Measurements from ENCODE around the gene KICS2. TPM values are rescaled to one million over a fixed set of nuclear protein-coding genes. Genes with fewer than 3 reads are reported as not detected.
"Not testable (repeated sequence)": the region's sequence is repeated elsewhere in the genome, so short reads cannot be mapped to it uniquely, and the experiment has no call there.

KICS2 gene
- polyA plus RNA-seq, 2 donors, result 3.5 to 4.1 TPM

DNA sequence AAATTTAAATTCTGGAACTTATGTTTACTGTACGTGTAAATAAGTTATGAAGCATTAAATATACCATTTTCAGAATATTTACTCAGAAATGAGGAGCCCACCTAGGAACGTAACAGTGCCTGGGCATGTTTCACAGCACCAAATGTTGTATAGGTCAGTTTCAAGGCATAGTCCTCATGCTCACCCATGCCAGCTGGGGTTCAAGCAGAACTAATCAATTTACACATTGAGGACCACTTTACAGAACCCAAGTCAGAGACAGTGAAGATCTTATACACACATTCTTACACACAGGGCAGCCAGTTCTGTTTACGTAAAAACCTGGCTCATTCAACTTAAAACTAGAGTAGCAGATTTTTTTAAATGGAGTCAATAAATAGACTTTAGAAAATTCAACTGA is 2.0 kb downstream of the KICS2 start:
- Histone ChIP-seq H3K27ac (ENCODE audit: low read depth in 2 of 2, low read length in 1 of 2) (no peak overlapping the region), H3K4me1 (ENCODE audit: control insufficient read depth in 2 of 2, insufficient read depth in 2 of 2, low read length in 1 of 2) (no peaks in the 10 kb centered on the region), H3K27me3 (ENCODE audit: control insufficient read depth in 1 of 2, insufficient read depth in 2 of 2, low read length in 2 of 2) (no peaks in the 10 kb centered on the region), H3K4me3 (ENCODE audit: low read depth in 1 of 2, low read length in 2 of 2) (no peak overlapping the region), H3K9me3 (ENCODE audit: control insufficient read depth in 2 of 2, insufficient read depth in 1 of 2, low read depth in 1 of 2, low read length in 1 of 2) (no peaks in the 10 kb centered on the region), H3K36me3 (ENCODE audit: control insufficient read depth in 2 of 2, insufficient read depth in 2 of 2, low read length in 1 of 2) (peaks cover 2 to 4% of the 10 kb centered on the region in 2 donors)
- 93 to 97% methylated on average over 3 of the region's 3 CpGs for WGBS, 2 donors

DNA sequence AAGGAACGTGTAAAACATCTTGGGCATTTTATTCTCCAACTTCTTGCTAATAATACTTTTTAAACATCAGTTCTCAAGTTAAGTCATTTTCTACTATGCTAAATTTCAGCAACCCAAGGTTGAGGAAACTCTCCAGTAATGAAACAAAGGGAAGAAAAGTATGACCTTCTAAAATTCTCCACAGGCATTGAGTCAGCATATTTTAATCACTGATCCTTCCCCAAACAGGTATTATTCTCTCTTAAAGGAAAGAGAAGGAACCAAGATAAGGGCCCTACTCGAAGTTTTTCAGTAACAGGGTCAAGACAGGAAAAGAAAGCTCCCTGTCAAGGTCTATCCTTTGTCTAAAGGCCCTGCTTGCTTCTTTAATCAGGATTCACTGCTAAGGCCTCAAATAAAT is 3.0 kb downstream of the KICS2 start:
- H3K4me3 ChIP-seq (ENCODE audit: low read depth in 1 of 2, low read length in 2 of 2), result no peak overlapping the region
- no peaks in the 10 kb centered on the region for H3K4me1 ChIP-seq (ENCODE audit: control insufficient read depth in 2 of 2, insufficient read depth in 2 of 2, low read length in 1 of 2)
- no peaks in the 10 kb centered on the region for H3K9me3 ChIP-seq (ENCODE audit: control insufficient read depth in 2 of 2, insufficient read depth in 1 of 2, low read depth in 1 of 2, low read length in 1 of 2)
- peaks cover 2 to 4% of the 10 kb centered on the region in 2 donors for H3K36me3 ChIP-seq (ENCODE audit: control insufficient read depth in 2 of 2, insufficient read depth in 2 of 2, low read length in 1 of 2)
- 51 to 60% methylated on average over 2 of the region's 2 CpGs for WGBS, 2 donors
- H3K27me3 ChIP-seq (ENCODE audit: control insufficient read depth in 1 of 2, insufficient read depth in 2 of 2, low read length in 2 of 2), result no peaks in the 10 kb centered on the region
- no peak overlapping the region for H3K27ac ChIP-seq (ENCODE audit: low read depth in 2 of 2, low read length in 1 of 2)

DNA sequence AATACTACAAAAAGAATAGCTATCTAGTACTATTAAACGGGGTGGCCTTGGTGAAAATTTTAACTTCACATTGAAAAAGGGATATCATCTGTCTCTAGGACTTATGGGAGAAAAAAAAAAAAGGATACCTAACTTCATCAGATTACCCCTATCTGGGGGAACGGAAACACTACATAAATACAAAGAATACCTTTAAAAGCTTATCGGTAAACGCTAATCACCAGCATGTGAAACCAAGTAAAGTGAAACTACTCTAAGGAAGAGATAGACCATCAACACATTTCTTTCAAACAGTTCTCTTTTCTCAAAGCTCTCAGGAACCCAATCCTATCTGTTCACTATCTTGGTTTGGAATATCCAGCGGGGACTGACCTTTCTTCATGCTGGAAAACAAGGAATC is 3.5 kb downstream of the KICS2 start:
- Histone ChIP-seq H3K9me3 (ENCODE audit: control insufficient read depth in 2 of 2, insufficient read depth in 1 of 2, low read depth in 1 of 2, low read length in 1 of 2) (no peaks in the 10 kb centered on the region), H3K36me3 (ENCODE audit: control insufficient read depth in 2 of 2, insufficient read depth in 2 of 2, low read length in 1 of 2) (peaks cover 2 to 6% of the 10 kb centered on the region in 2 donors), H3K27ac (ENCODE audit: low read depth in 2 of 2, low read length in 1 of 2) (no peak overlapping the region), H3K4me1 (ENCODE audit: control insufficient read depth in 2 of 2, insufficient read depth in 2 of 2, low read length in 1 of 2) (no peaks in the 10 kb centered on the region), H3K4me3 (ENCODE audit: low read depth in 1 of 2, low read length in 2 of 2) (no peak overlapping the region), H3K27me3 (ENCODE audit: control insufficient read depth in 1 of 2, insufficient read depth in 2 of 2, low read length in 2 of 2) (no peaks in the 10 kb centered on the region)
- WGBS, 2 donors, result 62 to 81% methylated on average over 5 of the region's 5 CpGs

DNA sequence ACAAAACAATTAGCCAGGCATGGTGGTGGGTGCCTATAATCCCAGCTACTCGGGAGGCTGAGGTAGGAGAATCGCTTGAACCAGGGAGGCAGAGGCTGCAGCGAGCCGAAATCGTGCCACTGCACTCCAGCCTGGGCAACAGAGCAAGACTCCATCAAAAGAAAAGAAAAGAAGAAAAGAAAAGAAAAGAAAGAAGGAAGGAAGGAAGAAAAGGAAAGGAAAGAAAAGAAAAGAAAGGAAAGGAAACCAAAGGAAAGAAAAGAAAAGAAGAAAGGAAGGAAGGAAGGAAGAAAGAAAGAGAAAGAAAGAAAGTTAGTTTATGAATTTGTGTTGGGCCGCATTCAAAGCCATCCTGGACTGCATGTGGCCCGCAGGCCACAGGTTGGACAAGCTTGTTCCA is 4.5 kb downstream of the KICS2 start:
- H3K27ac ChIP-seq (ENCODE audit: low read depth in 2 of 2, low read length in 1 of 2); H3K4me3 ChIP-seq (ENCODE audit: low read depth in 1 of 2, low read length in 2 of 2); H3K36me3 ChIP-seq (ENCODE audit: control insufficient read depth in 2 of 2, insufficient read depth in 2 of 2, low read length in 1 of 2); H3K27me3 ChIP-seq (ENCODE audit: control insufficient read depth in 1 of 2, insufficient read depth in 2 of 2, low read length in 2 of 2); H3K9me3 ChIP-seq (ENCODE audit: control insufficient read depth in 2 of 2, insufficient read depth in 1 of 2, low read depth in 1 of 2, low read length in 1 of 2); H3K4me1 ChIP-seq (ENCODE audit: control insufficient read depth in 2 of 2, insufficient read depth in 2 of 2, low read length in 1 of 2): not testable (repeated sequence)
- 95 to 97% methylated on average over 7 of the region's 7 CpGs for WGBS, 2 donors

DNA sequence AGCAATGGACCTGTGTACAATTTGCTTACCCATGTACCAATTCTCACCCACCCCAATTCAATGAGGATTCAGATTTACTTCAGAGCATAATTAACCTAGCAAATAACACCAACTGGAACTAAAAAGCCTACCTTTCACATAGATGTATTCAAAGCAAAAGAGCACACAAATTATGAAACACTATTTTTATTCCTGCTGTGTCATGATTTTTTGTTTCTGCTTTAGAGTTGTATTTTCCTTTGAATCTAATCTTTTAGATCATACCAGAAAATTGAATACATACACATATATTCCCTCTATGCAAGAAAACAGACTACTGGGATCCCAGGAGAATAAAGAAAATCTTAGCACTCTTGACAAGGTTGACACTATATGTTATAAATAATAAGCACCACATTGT is 5.9 kb downstream of the KICS2 start:
- H3K9me3 ChIP-seq (ENCODE audit: control insufficient read depth in 2 of 2, insufficient read depth in 1 of 2, low read depth in 1 of 2, low read length in 1 of 2), result no peaks in the 10 kb centered on the region

DNA sequence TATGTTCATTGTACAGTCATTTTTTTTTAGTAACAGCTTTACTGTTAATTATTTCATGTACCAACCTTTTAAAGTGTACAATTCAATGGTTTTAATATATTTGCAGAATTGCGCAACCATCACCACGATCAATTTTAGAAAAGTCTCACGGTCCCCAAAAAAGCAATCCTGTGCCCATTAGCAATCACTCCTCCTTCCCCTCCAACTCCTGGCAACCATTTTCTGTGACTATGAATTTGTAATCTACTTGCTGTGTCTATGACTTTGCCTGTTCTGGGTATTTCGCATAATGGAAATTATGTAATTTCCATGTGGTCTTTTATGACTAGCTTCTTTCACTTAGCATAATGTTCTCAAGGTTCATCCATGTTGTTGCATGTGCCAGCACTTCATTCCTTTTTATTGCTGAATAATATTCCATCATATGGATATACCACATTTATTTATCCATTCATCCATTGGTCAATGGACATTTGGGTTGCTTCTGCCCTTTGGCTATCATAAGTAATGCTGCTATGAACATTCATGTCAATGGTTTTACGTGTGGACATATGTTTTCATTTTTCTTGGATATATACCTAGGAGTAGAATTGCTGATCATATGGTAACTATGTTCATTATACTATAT is 9.9 kb downstream of the KICS2 start:
- H3K27ac ChIP-seq (ENCODE audit: low read depth in 2 of 2, low read length in 1 of 2), result no peak overlapping the region
- H3K36me3 ChIP-seq (ENCODE audit: control insufficient read depth in 2 of 2, insufficient read depth in 2 of 2, low read length in 1 of 2), result peaks cover 2 to 6% of the 10 kb centered on the region in 2 donors
- 74 to 75% methylated on average over 5 of the region's 5 CpGs for WGBS, 2 donors
- no peaks in the 10 kb centered on the region for H3K27me3 ChIP-seq (ENCODE audit: control insufficient read depth in 1 of 2, insufficient read depth in 2 of 2, low read length in 2 of 2)
- H3K9me3 ChIP-seq (ENCODE audit: control insufficient read depth in 2 of 2, insufficient read depth in 1 of 2, low read depth in 1 of 2, low read length in 1 of 2), result no peaks in the 10 kb centered on the region
- H3K4me1 ChIP-seq (ENCODE audit: control insufficient read depth in 2 of 2, insufficient read depth in 2 of 2, low read length in 1 of 2), result no peaks in the 10 kb centered on the region
- no peak overlapping the region for H3K4me3 ChIP-seq (ENCODE audit: low read depth in 1 of 2, low read length in 2 of 2)

More for the DNA sequence above, 5.9 kb downstream of the KICS2 start:
- Histone ChIP-seq H3K27ac (ENCODE audit: low read depth in 2 of 2, low read length in 1 of 2) (no peak overlapping the region), H3K36me3 (ENCODE audit: control insufficient read depth in 2 of 2, insufficient read depth in 2 of 2, low read length in 1 of 2) (peaks cover 2 to 6% of the 10 kb centered on the region in 2 donors), H3K4me1 (ENCODE audit: control insufficient read depth in 2 of 2, insufficient read depth in 2 of 2, low read length in 1 of 2) (no peaks in the 10 kb centered on the region), H3K27me3 (ENCODE audit: control insufficient read depth in 1 of 2, insufficient read depth in 2 of 2, low read length in 2 of 2) (no peaks in the 10 kb centered on the region), H3K4me3 (ENCODE audit: low read depth in 1 of 2, low read length in 2 of 2) (no peak overlapping the region)

DNA sequence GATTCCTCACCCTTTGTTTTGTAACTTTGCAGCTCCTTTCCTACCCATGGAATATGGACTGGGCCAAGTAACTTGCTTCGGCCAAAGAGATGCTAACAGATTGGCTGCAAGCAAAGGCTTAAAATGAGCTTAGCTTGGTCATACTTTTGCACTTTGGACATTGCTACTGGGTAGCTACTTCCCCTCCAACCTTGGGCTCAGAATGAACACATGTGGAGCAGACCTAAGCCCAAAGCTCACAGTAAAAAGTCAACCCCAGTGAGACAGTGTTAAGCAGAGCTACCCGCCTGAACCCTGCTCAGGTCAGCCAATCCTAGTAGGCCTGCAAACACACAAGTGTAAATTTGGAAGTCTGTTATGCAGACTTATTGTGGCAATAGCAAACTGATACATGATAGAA is 14.6 kb downstream of the KICS2 start:
- Histone ChIP-seq H3K4me1 (ENCODE audit: control insufficient read depth in 2 of 2, insufficient read depth in 2 of 2, low read length in 1 of 2) (no peaks in the 10 kb centered on the region), H3K36me3 (ENCODE audit: control insufficient read depth in 2 of 2, insufficient read depth in 2 of 2, low read length in 1 of 2) (peaks cover 0 to 5% of the 10 kb centered on the region in 2 donors), H3K9me3 (ENCODE audit: control insufficient read depth in 2 of 2, insufficient read depth in 1 of 2, low read depth in 1 of 2, low read length in 1 of 2) (no peaks in the 10 kb centered on the region), H3K4me3 (ENCODE audit: low read depth in 1 of 2, low read length in 2 of 2) (no peak overlapping the region), H3K27ac (ENCODE audit: low read depth in 2 of 2, low read length in 1 of 2) (no peak overlapping the region), H3K27me3 (ENCODE audit: control insufficient read depth in 1 of 2, insufficient read depth in 2 of 2, low read length in 2 of 2) (no peaks in the 10 kb centered on the region)
- 97 to 100% methylated on average over 2 of the region's 2 CpGs for whole genome bisulfite sequencing, 2 donors

DNA sequence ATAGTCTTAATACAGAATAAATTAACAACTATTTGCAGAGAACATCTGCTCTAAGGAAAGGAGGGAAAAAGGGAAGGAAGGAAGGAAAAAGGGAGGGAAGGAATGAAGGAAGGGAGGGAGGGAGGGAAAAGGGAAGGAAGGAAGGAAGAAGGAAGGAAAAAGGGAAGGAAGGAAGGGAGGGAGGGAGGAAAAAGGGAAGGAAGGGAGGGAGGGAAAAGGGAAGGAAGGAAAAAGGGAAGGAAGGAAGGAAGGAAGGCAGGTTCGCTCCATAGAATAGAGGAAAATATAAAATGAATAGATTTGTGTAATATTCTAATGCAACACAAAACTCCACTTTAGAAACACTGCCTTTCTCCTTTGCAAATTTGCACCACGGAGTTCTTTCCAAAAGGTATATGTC is 16.6 kb downstream of the KICS2 start:
- no peaks in the 10 kb centered on the region for H3K27me3 ChIP-seq (ENCODE audit: control insufficient read depth in 1 of 2, insufficient read depth in 2 of 2, low read length in 2 of 2)
- no peak overlapping the region for H3K27ac ChIP-seq (ENCODE audit: low read depth in 2 of 2, low read length in 1 of 2)
- H3K4me1 ChIP-seq (ENCODE audit: control insufficient read depth in 2 of 2, insufficient read depth in 2 of 2, low read length in 1 of 2), result no peaks in the 10 kb centered on the region
- H3K9me3 ChIP-seq (ENCODE audit: control insufficient read depth in 2 of 2, insufficient read depth in 1 of 2, low read depth in 1 of 2, low read length in 1 of 2), result no peaks in the 10 kb centered on the region
- H3K4me3 ChIP-seq (ENCODE audit: low read depth in 1 of 2, low read length in 2 of 2), result no peak overlapping the region
- WGBS, 2 donors, result 92 to 96% methylated on average over 1 to 2 of the region's 2 CpGs
- H3K36me3 ChIP-seq (ENCODE audit: control insufficient read depth in 2 of 2, insufficient read depth in 2 of 2, low read length in 1 of 2), result peaks cover 0 to 5% of the 10 kb centered on the region in 2 donors

DNA sequence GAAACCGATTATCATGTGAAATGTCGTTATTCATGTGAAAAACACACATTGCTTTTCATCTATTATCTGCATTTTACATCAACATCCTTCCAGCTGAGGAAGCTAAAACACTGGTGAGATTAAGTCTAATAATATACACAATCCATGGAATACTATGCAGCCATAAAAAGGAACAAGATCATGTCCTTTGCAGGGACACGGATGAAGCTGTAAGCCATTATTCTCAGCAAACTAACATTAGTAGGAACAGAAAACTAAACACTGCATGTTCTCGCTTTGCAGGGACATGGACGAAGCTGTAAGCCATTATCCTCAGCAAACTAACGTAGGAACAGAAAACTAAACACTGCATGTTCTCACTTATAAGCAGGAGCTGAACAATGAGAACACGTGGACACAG is 18.3 kb downstream of the KICS2 start:
- Histone ChIP-seq H3K27ac (ENCODE audit: low read depth in 2 of 2, low read length in 1 of 2) (no peak overlapping the region), H3K36me3 (ENCODE audit: control insufficient read depth in 2 of 2, insufficient read depth in 2 of 2, low read length in 1 of 2) (peaks cover 0 to 5% of the 10 kb centered on the region in 2 donors)
- WGBS, 2 donors, result 50 to 63% methylated on average over 7 of the region's 7 CpGs

DNA sequence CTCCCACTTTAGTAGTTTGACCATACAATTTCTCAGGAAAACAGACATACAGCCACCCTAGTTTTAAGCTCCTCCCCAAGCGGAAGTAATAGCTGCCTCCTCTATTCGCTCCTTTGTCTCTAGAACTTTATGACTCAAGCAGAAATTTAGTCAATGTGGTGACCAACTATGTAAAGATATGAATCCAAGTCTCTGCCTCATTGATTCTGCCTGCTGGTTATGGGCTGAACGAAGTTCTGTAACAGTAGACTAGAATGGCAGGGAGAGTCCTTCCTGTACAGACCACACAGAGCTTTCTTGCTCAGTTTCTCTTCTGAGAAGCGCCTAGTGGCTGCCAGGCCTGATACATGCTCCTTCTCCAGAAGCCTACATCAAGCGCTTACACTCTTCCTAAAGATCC is 19.1 kb downstream of the KICS2 start:
- Histone ChIP-seq H3K4me1 (ENCODE audit: control insufficient read depth in 2 of 2, insufficient read depth in 2 of 2, low read length in 1 of 2) (no peaks in the 10 kb centered on the region), H3K4me3 (ENCODE audit: low read depth in 1 of 2, low read length in 2 of 2) (no peak overlapping the region), H3K27me3 (ENCODE audit: control insufficient read depth in 1 of 2, insufficient read depth in 2 of 2, low read length in 2 of 2) (no peaks in the 10 kb centered on the region), H3K9me3 (ENCODE audit: control insufficient read depth in 2 of 2, insufficient read depth in 1 of 2, low read depth in 1 of 2, low read length in 1 of 2) (no peaks in the 10 kb centered on the region), H3K36me3 (ENCODE audit: control insufficient read depth in 2 of 2, insufficient read depth in 2 of 2, low read length in 1 of 2) (peaks cover 0 to 5% of the 10 kb centered on the region in 2 donors), H3K27ac (ENCODE audit: low read depth in 2 of 2, low read length in 1 of 2) (no peak overlapping the region)
- 92 to 93% methylated on average over 5 of the region's 5 CpGs for WGBS, 2 donors

More for the DNA sequence above, 18.3 kb downstream of the KICS2 start:
- Histone ChIP-seq H3K9me3 (ENCODE audit: control insufficient read depth in 2 of 2, insufficient read depth in 1 of 2, low read depth in 1 of 2, low read length in 1 of 2) (no peaks in the 10 kb centered on the region), H3K27me3 (ENCODE audit: control insufficient read depth in 1 of 2, insufficient read depth in 2 of 2, low read length in 2 of 2) (no peaks in the 10 kb centered on the region), H3K4me1 (ENCODE audit: control insufficient read depth in 2 of 2, insufficient read depth in 2 of 2, low read length in 1 of 2) (no peaks in the 10 kb centered on the region), H3K4me3 (ENCODE audit: low read depth in 1 of 2, low read length in 2 of 2) (no peak overlapping the region)

Measured in esophagus (tissue), 2 donors.